ENCODE results near the gene GNB1L.

Gene GNB1L

DNA sequence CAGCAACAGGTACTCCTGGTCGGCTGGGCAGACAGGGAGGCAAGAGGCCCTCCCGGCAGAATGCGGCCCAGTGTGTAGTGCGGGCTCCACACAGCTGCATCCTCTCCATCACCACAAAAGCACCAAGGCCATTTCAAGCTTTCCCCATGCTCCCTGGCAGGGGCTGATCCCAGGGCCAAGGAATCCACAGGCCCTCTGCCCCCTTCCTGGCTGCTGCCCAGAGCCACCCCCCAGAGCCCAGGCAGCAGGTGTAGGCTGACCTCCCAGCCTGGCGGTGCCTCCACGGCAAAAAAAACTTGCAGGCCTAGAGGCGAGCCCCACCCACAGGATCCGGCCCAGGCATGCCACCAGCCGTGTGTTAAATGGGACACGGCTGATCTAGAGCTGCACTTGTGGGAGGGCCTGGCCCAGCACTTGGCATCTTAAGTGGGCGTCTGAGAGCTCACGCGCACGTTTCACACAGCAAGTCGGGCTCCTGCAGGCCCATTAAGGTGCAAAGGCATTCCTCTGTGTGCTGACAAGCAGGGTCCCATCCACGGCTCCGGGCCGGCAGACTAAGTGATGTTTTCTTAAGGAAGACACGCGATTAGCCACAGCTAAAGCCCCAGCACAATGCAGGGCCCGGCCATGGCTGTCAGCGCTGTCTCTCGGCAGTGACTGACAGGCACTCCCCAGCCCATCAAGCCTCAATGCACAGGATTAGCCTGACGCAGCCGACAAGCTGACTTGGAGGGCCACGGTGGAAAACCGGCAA lies 19.8 kb upstream of the GNB1L start:
- Histone ChIP-seq H3K4me3 (replicated peaks; ENCODE audit: insufficient read depth, low read length) (no peak overlapping the region), H3K27ac (replicated peaks) (no peak overlapping the region), H3K27me3 (ENCODE audit: insufficient read depth, poor library complexity, severe bottlenecking) (no peaks in the 10 kb centered on the region)
- no peak for DNase-seq (ENCODE audit: low read depth in 1 of 2, low spot score in 1 of 2)
- no peak for TF ChIP-seq GABPA (IDR thresholded peaks at IDR 0.05; ENCODE audit: low read depth)
- no peak for TF ChIP-seq POLR2AphosphoS5 (IDR thresholded peaks at IDR 0.05; ENCODE audit: low read depth)
- TF ChIP-seq, protein P1, sequence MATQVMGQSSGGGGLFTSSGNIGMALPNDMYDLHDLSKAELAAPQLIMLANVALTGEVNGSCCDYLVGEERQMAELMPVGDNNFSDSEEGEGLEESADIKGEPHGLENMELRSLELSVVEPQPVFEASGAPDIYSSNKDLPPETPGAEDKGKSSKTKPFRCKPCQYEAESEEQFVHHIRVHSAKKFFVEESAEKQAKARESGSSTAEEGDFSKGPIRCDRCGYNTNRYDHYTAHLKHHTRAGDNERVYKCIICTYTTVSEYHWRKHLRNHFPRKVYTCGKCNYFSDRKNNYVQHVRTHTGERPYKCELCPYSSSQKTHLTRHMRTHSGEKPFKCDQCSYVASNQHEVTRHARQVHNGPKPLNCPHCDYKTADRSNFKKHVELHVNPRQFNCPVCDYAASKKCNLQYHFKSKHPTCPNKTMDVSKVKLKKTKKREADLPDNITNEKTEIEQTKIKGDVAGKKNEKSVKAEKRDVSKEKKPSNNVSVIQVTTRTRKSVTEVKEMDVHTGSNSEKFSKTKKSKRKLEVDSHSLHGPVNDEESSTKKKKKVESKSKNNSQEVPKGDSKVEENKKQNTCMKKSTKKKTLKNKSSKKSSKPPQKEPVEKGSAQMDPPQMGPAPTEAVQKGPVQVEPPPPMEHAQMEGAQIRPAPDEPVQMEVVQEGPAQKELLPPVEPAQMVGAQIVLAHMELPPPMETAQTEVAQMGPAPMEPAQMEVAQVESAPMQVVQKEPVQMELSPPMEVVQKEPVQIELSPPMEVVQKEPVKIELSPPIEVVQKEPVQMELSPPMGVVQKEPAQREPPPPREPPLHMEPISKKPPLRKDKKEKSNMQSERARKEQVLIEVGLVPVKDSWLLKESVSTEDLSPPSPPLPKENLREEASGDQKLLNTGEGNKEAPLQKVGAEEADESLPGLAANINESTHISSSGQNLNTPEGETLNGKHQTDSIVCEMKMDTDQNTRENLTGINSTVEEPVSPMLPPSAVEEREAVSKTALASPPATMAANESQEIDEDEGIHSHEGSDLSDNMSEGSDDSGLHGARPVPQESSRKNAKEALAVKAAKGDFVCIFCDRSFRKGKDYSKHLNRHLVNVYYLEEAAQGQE (IDR thresholded peaks at IDR 0.05; ENCODE audit: insufficient replicate concordance, low read depth): no peak
- TF ChIP-seq, protein P2, sequence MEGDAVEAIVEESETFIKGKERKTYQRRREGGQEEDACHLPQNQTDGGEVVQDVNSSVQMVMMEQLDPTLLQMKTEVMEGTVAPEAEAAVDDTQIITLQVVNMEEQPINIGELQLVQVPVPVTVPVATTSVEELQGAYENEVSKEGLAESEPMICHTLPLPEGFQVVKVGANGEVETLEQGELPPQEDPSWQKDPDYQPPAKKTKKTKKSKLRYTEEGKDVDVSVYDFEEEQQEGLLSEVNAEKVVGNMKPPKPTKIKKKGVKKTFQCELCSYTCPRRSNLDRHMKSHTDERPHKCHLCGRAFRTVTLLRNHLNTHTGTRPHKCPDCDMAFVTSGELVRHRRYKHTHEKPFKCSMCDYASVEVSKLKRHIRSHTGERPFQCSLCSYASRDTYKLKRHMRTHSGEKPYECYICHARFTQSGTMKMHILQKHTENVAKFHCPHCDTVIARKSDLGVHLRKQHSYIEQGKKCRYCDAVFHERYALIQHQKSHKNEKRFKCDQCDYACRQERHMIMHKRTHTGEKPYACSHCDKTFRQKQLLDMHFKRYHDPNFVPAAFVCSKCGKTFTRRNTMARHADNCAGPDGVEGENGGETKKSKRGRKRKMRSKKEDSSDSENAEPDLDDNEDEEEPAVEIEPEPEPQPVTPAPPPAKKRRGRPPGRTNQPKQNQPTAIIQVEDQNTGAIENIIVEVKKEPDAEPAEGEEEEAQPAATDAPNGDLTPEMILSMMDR (IDR thresholded peaks at IDR 0.05; ENCODE audit: insufficient read depth, low read length): no peak
- TF ChIP-seq SPI1 (IDR thresholded peaks at IDR 0.05; ENCODE audit: borderline replicate concordance, low read depth): no peak

DNA sequence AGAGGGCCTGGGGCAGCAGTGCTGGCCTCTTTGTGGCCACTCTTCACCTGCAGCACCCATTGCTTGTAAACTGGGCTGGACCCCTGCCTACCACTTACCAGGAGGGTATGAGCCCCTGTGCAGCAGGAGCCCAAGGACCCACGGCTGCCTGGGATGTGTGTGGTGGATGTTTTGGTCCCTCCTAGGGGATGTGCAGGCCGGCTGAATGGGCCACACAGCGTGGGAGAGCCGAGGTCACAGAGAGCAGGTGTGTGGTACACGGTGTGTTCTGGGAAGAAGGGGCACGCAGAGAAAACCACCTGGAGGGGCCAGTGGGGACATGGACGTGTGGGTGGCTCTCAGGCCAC lies 19.3 kb upstream of the GNB1L start:
- DNase-seq (ENCODE audit: low read depth in 1 of 2, low spot score in 1 of 2): no peak
- no peaks in the 10 kb centered on the region for H3K27me3 ChIP-seq (ENCODE audit: insufficient read depth, poor library complexity, severe bottlenecking)
- no peak overlapping the region for H3K4me3 ChIP-seq (replicated peaks; ENCODE audit: insufficient read depth, low read length)
- H3K27ac ChIP-seq (replicated peaks): no peak overlapping the region
- TF ChIP-seq SPI1 (IDR thresholded peaks at IDR 0.05; ENCODE audit: borderline replicate concordance, low read depth) (no peak), POLR2AphosphoS5 (IDR thresholded peaks at IDR 0.05; ENCODE audit: low read depth) (no peak), GABPA (IDR thresholded peaks at IDR 0.05; ENCODE audit: low read depth) (no peak)
- TF ChIP-seq, protein P1 (IDR thresholded peaks at IDR 0.05; ENCODE audit: insufficient replicate concordance, low read depth): no peak
- TF ChIP-seq, protein P2 (IDR thresholded peaks at IDR 0.05; ENCODE audit: insufficient read depth, low read length): no peak

DNA sequence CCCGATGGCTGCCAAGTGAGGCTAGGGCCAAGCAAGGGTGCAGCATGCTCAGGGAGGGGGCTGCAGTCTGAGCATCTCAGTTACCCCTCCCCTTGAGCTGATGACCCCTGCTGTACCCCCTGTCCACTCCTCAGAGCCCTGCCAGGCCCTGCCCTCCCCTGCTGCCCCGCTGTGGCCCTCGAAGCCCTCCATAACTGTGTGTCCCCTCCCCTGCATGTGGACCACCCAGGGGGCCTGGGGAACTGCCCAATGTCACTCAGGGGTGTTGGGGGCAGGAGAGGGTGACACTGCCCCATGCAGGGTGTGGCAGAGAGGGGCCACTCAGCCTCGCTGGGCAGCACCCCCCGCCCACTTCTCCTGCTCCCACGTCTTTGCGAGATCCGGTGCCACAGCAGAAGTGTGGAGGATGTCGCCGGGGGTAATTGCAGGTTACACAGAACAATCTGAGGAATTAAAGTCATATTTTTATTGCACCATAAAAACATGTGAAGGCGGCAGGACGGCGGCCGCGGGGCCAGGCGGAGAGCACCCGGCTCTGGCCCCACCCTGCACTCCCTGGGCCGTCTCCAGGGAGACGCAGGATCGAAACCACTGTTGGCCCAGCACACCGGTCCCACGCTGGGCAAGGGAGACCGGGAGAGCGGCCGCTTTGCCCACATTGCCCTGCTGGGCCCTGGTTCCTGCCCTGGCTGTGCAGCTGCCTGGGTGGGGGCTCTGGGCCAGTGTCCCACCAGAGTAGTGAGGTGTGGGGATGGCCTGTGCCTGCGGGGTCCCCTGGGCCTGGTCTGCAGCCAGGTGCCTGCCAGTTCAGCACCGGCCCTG lies 18.7 kb upstream of the GNB1L start:
- no peak for DNase-seq (ENCODE audit: low read depth in 1 of 2, low spot score in 1 of 2)
- Histone ChIP-seq H3K27me3 (ENCODE audit: insufficient read depth, poor library complexity, severe bottlenecking) (no peaks in the 10 kb centered on the region), H3K27ac (replicated peaks) (no peak overlapping the region), H3K4me3 (replicated peaks; ENCODE audit: insufficient read depth, low read length) (no peak overlapping the region)
- TF ChIP-seq, protein P1 (IDR thresholded peaks at IDR 0.05; ENCODE audit: insufficient replicate concordance, low read depth): no peak
- TF ChIP-seq, protein P2 (IDR thresholded peaks at IDR 0.05; ENCODE audit: insufficient read depth, low read length): no peak
- TF ChIP-seq SPI1 (IDR thresholded peaks at IDR 0.05; ENCODE audit: borderline replicate concordance, low read depth): no peak
- TF ChIP-seq POLR2AphosphoS5 (IDR thresholded peaks at IDR 0.05; ENCODE audit: low read depth): no peak
- TF ChIP-seq GABPA (IDR thresholded peaks at IDR 0.05; ENCODE audit: low read depth): no peak
